H1 (cell line): ENCODE measurements around the gene TNFRSF18. TPM values are rescaled to one million over a fixed set of nuclear protein-coding genes. Genes with fewer than 3 reads are reported as not detected.

Experiments
- CTCF ChIA-PET: fragments of 300-600 bp; sonication (Branson Sonifier 250); formaldehyde crosslinking; loops from one replicate; lab custom pipeline; 2021; ENCODE audit not compliant: partially characterized antibody; lab: Charles Lee
- POLR2A ChIA-PET: fragments of 300-600 bp; sonication (Branson Sonifier 250); formaldehyde crosslinking; loops from one replicate; lab custom pipeline; 2021; ENCODE audit warnings: inconsistent platforms; ENCODE audit not compliant: partially characterized antibody; lab: Charles Lee
- DNase-seq, 2 experiments: peaks; one replicate each; pipeline versions ENCODE4 v3.0.0 to v3.0.0-alpha.2; 2010 to 2022; ENCODE audit warnings: low spot score in 2 of 2, low read depth in 1 of 2, mixed read lengths in 1 of 2
- FAIRE-seq: peaks from 2 replicates; lab custom pipeline; 2011; peaks lifted over from hg19 to GRCh38; lab: Jason Lieb, UNC
- H2AFZ ChIP-seq: 2 replicates; pipeline ENCODE4 v1.8.1; 2012; ENCODE audit warnings: low read length, inconsistent platforms
- H2AK5ac ChIP-seq: 2 replicates; pipeline ENCODE4 v1.6.1; 2013; ENCODE audit warnings: low read depth, low read length
- H2BK120ac ChIP-seq: replicated peaks from 2 replicates; pipeline ENCODE3; 2013; ENCODE audit warnings: low read depth, low read length, inconsistent platforms
- H2BK12ac ChIP-seq: 2 replicates; pipeline ENCODE4 v1.6.1; 2013; ENCODE audit warnings: low read depth, low read length
- H2BK15ac ChIP-seq: 2 replicates; pipeline ENCODE4 v1.6.1; 2013; ENCODE audit warnings: low read length
- H2BK20ac ChIP-seq: 2 replicates; pipeline ENCODE4 v1.6.1; 2013; ENCODE audit warnings: low read length
- H2BK5ac ChIP-seq: 2 replicates; pipeline ENCODE4 v1.6.1; 2013; ENCODE audit warnings: low read depth, low read length
- H3K14ac ChIP-seq: 2 replicates; pipeline ENCODE4 v1.6.1; 2013; ENCODE audit warnings: inconsistent platforms; ENCODE audit not compliant: insufficient read length
- H3K18ac ChIP-seq: 2 replicates; pipeline ENCODE4 v1.6.1; 2013; ENCODE audit warnings: low read length; ENCODE audit errors: extremely low read depth
- H3K23ac ChIP-seq: 2 replicates; pipeline ENCODE4 v1.6.1; 2013; ENCODE audit warnings: inconsistent platforms; ENCODE audit not compliant: insufficient read length
- H3K23me2 ChIP-seq: 2 replicates; pipeline ENCODE4 v1.6.1; 2013; ENCODE audit warnings: low read depth, low read length
- H3K27ac ChIP-seq: 2 replicates; pipeline ENCODE4 v1.6.1; 2011; ENCODE audit warnings: low read depth, low read length, inconsistent platforms
- H3K27me3 ChIP-seq, 4 experiments: replicated peaks in 1 of 4; 1 replicate in 1 of 4; 2 replicates in 3 of 4; pipeline versions ENCODE4 v1.6.1 to v1.8.1; 2011 to 2013; ENCODE audit warnings: low read length in 3 of 4, mild to moderate bottlenecking in 3 of 4, inconsistent platforms in 2 of 4, mixed read lengths in 2 of 4, moderate library complexity in 1 of 4; ENCODE audit not compliant: control insufficient read depth in 3 of 4, insufficient read depth in 3 of 4; ENCODE audit errors: extremely low read depth in 1 of 4
- H3K36me3 ChIP-seq, 4 experiments: 2 replicates each; pipeline versions ENCODE4 v1.6.1 to v1.8.1; 2011 to 2013; ENCODE audit warnings: mild to moderate bottlenecking in 4 of 4, low read length in 3 of 4, moderate library complexity in 2 of 4, control low read depth in 1 of 4, inconsistent platforms in 1 of 4; ENCODE audit not compliant: insufficient read depth in 4 of 4, control insufficient read depth in 2 of 4
- H3K4ac ChIP-seq: replicated peaks from 2 replicates; pipeline ENCODE3; 2013; ENCODE audit warnings: low read length, low read depth, mixed read lengths, inconsistent platforms; ENCODE audit not compliant: insufficient read length
- H3K4me1 ChIP-seq, 4 experiments: replicated peaks in 1 of 4; 1 replicate in 1 of 4; 2 replicates in 3 of 4; pipeline versions ENCODE4 v1.6.1 to v1.8.1; 2011 to 2013; ENCODE audit warnings: low read length in 3 of 4, inconsistent platforms in 2 of 4, mixed read lengths in 1 of 4; ENCODE audit not compliant: insufficient read depth in 4 of 4, control insufficient read depth in 3 of 4
- H3K4me2 ChIP-seq, 2 experiments: 2 replicates each; pipeline versions ENCODE4 v1.6.1 to v1.8.1; 2011 to 2013; ENCODE audit warnings: low read depth in 2 of 2, low read length in 2 of 2, control low read depth in 1 of 2, inconsistent platforms in 1 of 2, mild to moderate bottlenecking in 1 of 2; ENCODE audit not compliant: insufficient read depth in 1 of 2
- H3K4me3 ChIP-seq, 4 experiments: fragments of 200-600, 300-600 bp in 1 of 4; sonication (generic), shearing (Covaris generic), sonication (Bioruptor Twin) in 1 of 4; 2 replicates each; pipeline versions ENCODE4 v1.5.1 to v1.8.1; 2011 to 2016; ENCODE audit warnings: low read length in 4 of 4, low read depth in 3 of 4, control low read depth in 2 of 4, inconsistent platforms in 2 of 4, mild to moderate bottlenecking in 2 of 4, mixed read lengths in 1 of 4, moderate library complexity in 1 of 4; ENCODE audit not compliant: insufficient read depth in 2 of 4; ENCODE audit errors: extremely low read depth in 1 of 4
- H3K56ac ChIP-seq: replicated peaks from 2 replicates; pipeline ENCODE3; 2013; ENCODE audit warnings: low read depth, mild to moderate bottlenecking, mixed read lengths, low read length, inconsistent platforms; ENCODE audit not compliant: insufficient read length
- H3K79me1 ChIP-seq: 2 replicates; pipeline ENCODE4 v1.6.1; 2013; ENCODE audit warnings: low read depth, low read length, control low read depth
- H3K79me2 ChIP-seq, 2 experiments: 2 replicates each; pipeline versions ENCODE4 v1.6.1 to v1.8.1; 2012 to 2013; ENCODE audit warnings: low read length in 2 of 2, mild to moderate bottlenecking in 2 of 2, inconsistent platforms in 1 of 2; ENCODE audit not compliant: insufficient read depth in 2 of 2, control insufficient read depth in 1 of 2
- H3K9ac ChIP-seq, 4 experiments: replicated peaks in 1 of 4; 1 replicate in 1 of 4; 2 replicates in 3 of 4; pipeline versions ENCODE4 v1.6.1 to v1.8.1; 2011 to 2013; ENCODE audit warnings: low read depth in 3 of 4, low read length in 3 of 4, control low read depth in 2 of 4, mild to moderate bottlenecking in 2 of 4, moderate library complexity in 2 of 4, inconsistent platforms in 1 of 4; ENCODE audit errors: extremely low read depth in 1 of 4
- H3K9me3 ChIP-seq, 2 experiments: 2 replicates each; pipeline versions ENCODE4 v1.6.1 to v1.8.1; 2012 to 2013; ENCODE audit warnings: mild to moderate bottlenecking in 2 of 2, moderate library complexity in 2 of 2, control low read depth in 1 of 2, inconsistent platforms in 1 of 2, low read depth in 1 of 2, low read length in 1 of 2, mixed read lengths in 1 of 2; ENCODE audit not compliant: insufficient read depth in 2 of 2
- H4K20me1 ChIP-seq, 2 experiments: replicated peaks in 1 of 2; 2 replicates each; pipeline versions ENCODE3 to v1.8.1; 2011 to 2013; ENCODE audit warnings: inconsistent platforms in 2 of 2, low read length in 2 of 2, mild to moderate bottlenecking in 1 of 2; ENCODE audit not compliant: insufficient read depth in 2 of 2, control insufficient read depth in 1 of 2
- H4K5ac ChIP-seq: 2 replicates; pipeline ENCODE4 v1.6.1; 2013; ENCODE audit warnings: low read length, low read depth, mixed read lengths, inconsistent platforms; ENCODE audit not compliant: insufficient read length
- H4K8ac ChIP-seq: 2 replicates; pipeline ENCODE4 v1.8.0; 2013; ENCODE audit warnings: mild to moderate bottlenecking, moderate library complexity, low read length, inconsistent platforms; ENCODE audit not compliant: insufficient read depth; ENCODE audit errors: extremely low read depth
- H4K91ac ChIP-seq: replicated peaks from 2 replicates; pipeline ENCODE3; 2013; ENCODE audit warnings: low read length, mixed read lengths, inconsistent platforms; ENCODE audit not compliant: insufficient read length
- GABPA ChIP-seq: IDR thresholded peaks from 2 replicates; pipeline ENCODE4 v1.6.1; 2011; ENCODE audit warnings: mild to moderate bottlenecking, low read length, moderate library complexity, borderline replicate concordance; ENCODE audit not compliant: insufficient read depth
- KDM4A ChIP-seq: IDR thresholded peaks from one replicate; pipeline ENCODE4 v1.7.1; 2012; ENCODE audit warnings: low read depth, mild to moderate bottlenecking, moderate library complexity, low read length, inconsistent platforms; ENCODE audit not compliant: severe bottlenecking
- NANOG ChIP-seq: IDR thresholded peaks from 2 replicates; pipeline ENCODE4 v1.6.1; 2011; ENCODE audit warnings: low read length, low read depth, mild to moderate bottlenecking, inconsistent platforms; ENCODE audit not compliant: insufficient read depth, poor library complexity, severe bottlenecking
- SUZ12 ChIP-seq: fragments of 200-600 bp; sonication (generic); IDR thresholded peaks from 2 replicates; pipeline ENCODE4 v1.6.1; 2012; ENCODE audit warnings: mild to moderate bottlenecking, inconsistent platforms, low read length, moderate library complexity, mixed read lengths
- WGBS, 2 experiments: shearing (Covaris generic) in 1 of 2; methylation state at CpG; one replicate each; pipeline versions ENCODE4 v1.1.6 to v1.1.7; 2013 to 2015; ENCODE audit warnings: low lambda C conversion rate in 2 of 2, mixed read lengths in 2 of 2, inconsistent platforms in 1 of 2, low coverage in 1 of 2, missing lambda C conversion rate in 1 of 2; ENCODE audit not compliant: insufficient replicate concordance in 2 of 2, insufficient coverage in 1 of 2, insufficient read length in 1 of 2; ENCODE audit errors: extremely low coverage in 1 of 2, missing lambda C conversion rate in 1 of 2; 5-methylcytosine and 5-hydroxymethylcytosine counted together
- polyA plus RNA-seq, 7 experiments: library from polyadenylated mRNA; depleted of rRNA in 3 of 7; stranded (reverse) in 5 of 7; unstranded in 2 of 7; fragments of >200 nt in 5 of 7; fragments of 200-250 nt in 2 of 7; gene quantifications; 1 replicate in 5 of 7; 2 replicates in 1 of 7; 4 replicates in 1 of 7; pipeline versions ENCODE4 v1.2.1 to v1.2.3, GENCODE V29; 2011 to 2013; ENCODE audit warnings: missing spikeins in 2 of 7, mixed read lengths in 2 of 7
- total RNA-seq: library from RNA; stranded (reverse); fragmentation: NEBNext Ultra II Directional; extraction: Animal tissue kit (Norgen Biotek cat#: 25700); gene quantifications from 2 replicates; pipeline ENCODE4 v1.2.1, GENCODE V29; 2021

The TNFRSF18 gene
- total and polyA plus RNA-seq, 2 of the 8 experiments (the other 6 are each of a cell fraction or from before 2014, with no cell fraction given): 1.5 to 2.5 TPM

DNA sequence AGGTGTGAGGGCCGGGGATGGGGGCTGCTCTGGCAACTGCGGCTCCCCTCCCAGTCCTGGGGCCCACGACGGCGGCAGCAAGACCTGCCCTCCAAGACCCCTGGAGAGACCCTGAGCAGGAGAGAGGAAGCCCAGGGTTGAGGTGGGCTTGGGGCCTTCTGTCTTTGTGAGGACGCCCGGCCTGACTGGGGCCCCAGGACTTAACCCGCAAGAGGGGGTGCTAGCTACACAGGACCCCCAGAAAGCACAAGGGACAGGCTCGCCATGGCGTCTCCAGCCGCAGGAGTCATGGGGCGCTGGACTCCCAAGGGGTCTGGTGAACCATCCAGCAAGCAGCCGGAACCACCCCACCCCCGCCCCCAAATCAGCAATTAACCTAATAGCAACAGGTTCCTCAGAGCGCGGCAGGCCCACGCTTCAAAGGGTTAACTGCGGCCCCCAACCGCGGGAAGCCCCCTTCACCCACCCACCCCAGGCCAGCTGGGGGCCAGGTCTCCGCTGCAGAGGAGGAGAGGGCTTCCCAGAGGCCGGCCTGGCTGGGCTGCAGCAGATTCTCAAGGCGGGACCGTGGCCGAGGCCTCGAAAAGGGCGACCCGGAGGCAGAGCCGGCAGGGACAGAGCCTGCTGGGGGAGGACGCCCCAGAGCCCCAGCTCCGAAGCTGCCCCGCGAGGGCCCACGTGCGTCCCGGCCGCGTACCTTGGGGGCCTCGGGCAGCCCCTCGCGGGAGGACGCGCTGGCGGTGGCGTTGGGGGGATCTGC, 39.6 kb upstream of the TNFRSF18 start:
- 62% methylated on average over 35 of the region's 45 CpGs; no CpG with 5 or more reads in 1 of the 2 experiments for WGBS, 2 experiments
- Histone ChIP-seq H2BK5ac (no peak overlapping the region), H3K23ac (no peak overlapping the region), H3K14ac (no peak overlapping the region), H3K79me1 (no peaks in the 10 kb centered on the region), H2AFZ (no peak overlapping the region), H2BK20ac (no peak overlapping the region), H3K9me3 (no peaks in the 10 kb centered on the region), H3K27me3 (peaks cover 2 to 19% (median 11%) of the 10 kb centered on the region in 4 experiments; a peak in 6 of 7 replicates), H2BK12ac (no peak overlapping the region), H2BK15ac (no peak overlapping the region), H3K79me2 (no peaks in the 10 kb centered on the region; a peak in 1 of 4 replicates), H4K5ac (no peak overlapping the region), H3K9ac (peak overlapping the region in 1 of 4 experiments; percentile 62; a peak in 1 of 7 replicates), H3K56ac (no peak overlapping the region), H3K4me1 (peaks cover 0 to 8% (median under 1%) of the 10 kb centered on the region in 4 experiments; a peak in 5 of 7 replicates), H4K91ac (peak overlapping the region; percentile 81), H4K20me1 (peaks cover 4 to 9% of the 10 kb centered on the region in 2 experiments), H3K27ac (no peak overlapping the region), H3K23me2 (no peaks in the 10 kb centered on the region; the same call in 1 of the 2 replicates), H3K18ac (peak overlapping the region; percentile 48; the same call in 1 of the 2 replicates), H3K4me3 (peak overlapping the region in 2 of 4 experiments; percentile 2 to 51; a peak in 3 of 8 replicates), H2AK5ac (no peak overlapping the region), H3K36me3 (no peaks in the 10 kb centered on the region), H3K4me2 (peak overlapping the region; percentile 24 to 70; a peak in 3 of 4 replicates), H2BK120ac (no peak overlapping the region), H3K4ac (peak overlapping the region; percentile 85), H4K8ac (no peak overlapping the region)
- FAIRE-seq (no peak), DNase-seq (no peak)
- POLR2A ChIA-PET: interaction anchor here (1.1 to 2.0 kb wide), 3 partner anchors 9 to 162 kb away, joined by 3 to 7 read pairs (median 5); partner anchors contain the start of genes B3GALT6 and SDF4
- CTCF ChIA-PET: interaction anchor here (0.5 to 1.9 kb wide), 4 partner anchors 10 to 244 kb away, joined by 3 to 6 read pairs (median 3); no protein-coding TSS in a partner anchor
- no peak for TF ChIP-seq NANOG
- no peak for TF ChIP-seq GABPA
- TF ChIP-seq SUZ12: no peak
- TF ChIP-seq KDM4A: no peak
